Ovary (tissue), 3 donors: ENCODE measurements around the gene ABTB2.

Source experiments
- EP300 ChIP-seq: sonication (generic); formaldehyde crosslinking; IDR thresholded peaks from one replicate; pipeline ENCODE4 v1.6.1; 2017; ENCODE audit warnings: antibody characterized with exemption
- TF ChIP-seq, protein P1 (sequence below), 3 donors: fragments of 450-650 bp in 2 of 3; fragments of 200-600 bp in 1 of 3; IDR thresholded peaks; one replicate each; pipeline versions ENCODE4 v1.5.1 to v1.8.0; 2016 to 2022; ENCODE audit warnings: antibody characterized with exemption in 3 of 3, mild to moderate bottlenecking in 1 of 3
- donor health status: DM: no; HTN: no; CAD: no.

DNA sequence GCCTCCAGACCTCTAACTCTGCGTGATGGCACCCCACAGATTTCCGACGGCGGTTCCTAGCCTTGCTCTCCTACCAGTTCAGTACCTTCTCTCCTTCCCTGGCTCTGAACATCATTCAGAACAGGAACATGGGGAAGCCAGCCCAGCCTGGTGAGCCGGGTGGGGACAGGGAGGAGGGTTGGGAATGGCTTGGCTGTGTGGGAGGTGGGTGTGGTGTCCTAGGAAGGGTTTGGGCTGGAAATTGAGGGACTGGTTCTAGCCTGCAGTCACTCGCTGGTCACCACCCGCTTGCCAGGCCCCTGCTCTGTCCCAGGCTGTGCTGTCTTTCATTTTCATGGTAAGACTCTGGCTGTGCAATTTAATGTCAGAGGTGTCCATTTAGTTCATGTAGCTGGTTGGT lies 218.5 kb downstream of the ABTB2 start:
- TF ChIP-seq, protein P1, sequence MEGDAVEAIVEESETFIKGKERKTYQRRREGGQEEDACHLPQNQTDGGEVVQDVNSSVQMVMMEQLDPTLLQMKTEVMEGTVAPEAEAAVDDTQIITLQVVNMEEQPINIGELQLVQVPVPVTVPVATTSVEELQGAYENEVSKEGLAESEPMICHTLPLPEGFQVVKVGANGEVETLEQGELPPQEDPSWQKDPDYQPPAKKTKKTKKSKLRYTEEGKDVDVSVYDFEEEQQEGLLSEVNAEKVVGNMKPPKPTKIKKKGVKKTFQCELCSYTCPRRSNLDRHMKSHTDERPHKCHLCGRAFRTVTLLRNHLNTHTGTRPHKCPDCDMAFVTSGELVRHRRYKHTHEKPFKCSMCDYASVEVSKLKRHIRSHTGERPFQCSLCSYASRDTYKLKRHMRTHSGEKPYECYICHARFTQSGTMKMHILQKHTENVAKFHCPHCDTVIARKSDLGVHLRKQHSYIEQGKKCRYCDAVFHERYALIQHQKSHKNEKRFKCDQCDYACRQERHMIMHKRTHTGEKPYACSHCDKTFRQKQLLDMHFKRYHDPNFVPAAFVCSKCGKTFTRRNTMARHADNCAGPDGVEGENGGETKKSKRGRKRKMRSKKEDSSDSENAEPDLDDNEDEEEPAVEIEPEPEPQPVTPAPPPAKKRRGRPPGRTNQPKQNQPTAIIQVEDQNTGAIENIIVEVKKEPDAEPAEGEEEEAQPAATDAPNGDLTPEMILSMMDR (IDR thresholded peaks at IDR 0.05) = no peak
- no peak for TF ChIP-seq EP300
